Measurements from ENCODE around the gene HINT2.

HINT2 gene

GRCh38 chr9:35813434-35814105 is 1.3 kb downstream of the HINT2 start:
- peak overlapping the region; percentile 83 for H3K4me3 ChIP-seq (ENCODE audit: low read depth, low read length)
- DNase-seq (ENCODE audit: low read depth) = no peak
- peak; percentile 29; the same call in 1 of the 2 replicates for TF ChIP-seq CTCF (IDR thresholded peaks at IDR 0.05; ENCODE audit: control insufficient read depth, extremely low read depth, insufficient read depth)

GRCh38 chr9:35812025-35812602 is 2.7 kb downstream of the HINT2 start, which contains the start of gene SPAG8:
TSS of gene SPAG8 (minus strand) at chr9:35812262. CDS start at chr9:35812147, 115 bp downstream.
- TF ChIP-seq CTCF (IDR thresholded peaks at IDR 0.05; ENCODE audit: control insufficient read depth, extremely low read depth, insufficient read depth) = no peak
- peak; percentile 91 for DNase-seq (ENCODE audit: low read depth)
- peak within 1 kb of the TSS; percentile 46 for H3K4me3 ChIP-seq (ENCODE audit: low read depth, low read length)

- TF ChIP-seq CTCF (IDR thresholded peaks at IDR 0.05; ENCODE audit: control insufficient read depth, extremely low read depth, insufficient read depth) = no peak
- no peak for DNase-seq (ENCODE audit: low read depth)
- H3K4me3 ChIP-seq (ENCODE audit: low read depth, low read length) = peak overlapping the region; percentile 46
Measured at GRCh38 chr9:35811381-35812024, 3.3 kb downstream of the HINT2 start.

- H3K4me3 ChIP-seq (ENCODE audit: low read depth, low read length) = no peak overlapping the region
- TF ChIP-seq CTCF (IDR thresholded peaks at IDR 0.05; ENCODE audit: control insufficient read depth, extremely low read depth, insufficient read depth) = no peak
- no peak for DNase-seq (ENCODE audit: low read depth)
Measured at GRCh38 chr9:35810122-35810521, 4.7 kb downstream of the HINT2 start.

GRCh38 chr9:35808433-35808832 is 6.4 kb downstream of the HINT2 start:
- H3K4me3 ChIP-seq (ENCODE audit: low read depth, low read length) = no peak overlapping the region
- no peak for TF ChIP-seq CTCF (IDR thresholded peaks at IDR 0.05; ENCODE audit: control insufficient read depth, extremely low read depth, insufficient read depth)
- no peak for DNase-seq (ENCODE audit: low read depth)

- H3K4me3 ChIP-seq (ENCODE audit: low read depth, low read length) = no peak overlapping the region
- no peak for TF ChIP-seq CTCF (IDR thresholded peaks at IDR 0.05; ENCODE audit: control insufficient read depth, extremely low read depth, insufficient read depth)
- DNase-seq (ENCODE audit: low read depth) = no peak
Measured at GRCh38 chr9:35806101-35806500, 8.7 kb downstream of the HINT2 start.
